ENCODE measurements around the gene PPP1R1A. TPM values are rescaled to one million over a fixed set of nuclear protein-coding genes. Genes with fewer than 3 reads are reported as not detected.

PPP1R1A gene
- total and polyA plus RNA-seq, 9 of the 15 experiments (the other 6 are each of a cell fraction or from before 2014, with no cell fraction given): not detected

DNA sequence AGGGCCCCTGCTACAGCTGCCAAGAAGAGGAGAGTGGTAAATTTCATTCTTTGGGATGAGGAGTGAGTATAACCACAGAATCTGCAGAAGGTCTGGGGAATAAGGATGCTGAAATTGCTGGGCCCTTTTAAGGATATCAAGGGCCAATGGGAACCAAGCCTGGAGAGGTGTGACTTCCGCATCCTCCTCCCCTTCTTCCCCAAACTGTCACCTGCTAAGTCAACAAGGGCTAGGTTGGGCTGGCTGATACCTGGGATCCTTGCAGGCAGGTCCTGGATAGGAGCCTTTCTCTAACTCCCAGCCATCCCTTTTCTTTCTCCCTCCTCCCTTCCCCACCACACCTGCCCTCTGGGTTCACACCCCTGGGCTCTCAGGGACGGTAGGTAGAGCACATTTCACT is 46.3 kb upstream of the PPP1R1A start, which contains the start of gene LACRT:
Gene LACRT (minus strand): TSS at position 101 of the 400 bp plus-strand sequence. CDS start 54 bp downstream, at position 47.
- BruUV-seq (replicated peaks): no TSS peak
- ChIA-PET CTCF (ENCODE audit: low intra/inter-chr PET ratio) (no interaction called here), POLR2A (no interaction called here)
- Histone ChIP-seq H3K9me1 (ENCODE audit: control insufficient read depth, insufficient read depth, low read length) (no peaks in the 10 kb centered on the region), H3K4me3 (no peak within 1 kb of the TSS), H3K27me3 (ENCODE audit: control insufficient read depth in 2 of 2, insufficient read depth in 2 of 2, low read length in 2 of 2) (peaks cover 0 to 16% of the 10 kb centered on the region in 2 experiments; a peak in 2 of 5 replicates), H3K9me3 (replicated peaks; ENCODE audit: control insufficient read depth, insufficient read depth, low read depth, low read length) (no peaks in the 10 kb centered on the region), H3K4me1 (replicated peaks in 1 of 2; ENCODE audit: control insufficient read depth in 2 of 2, insufficient read depth in 2 of 2, low read length in 2 of 2) (no peaks in the 10 kb centered on the region), H2AFZ (ENCODE audit: low read depth, low read length) (no peak within 1 kb of the TSS), H3K36me3 (ENCODE audit: control insufficient read depth, insufficient read depth, low read length) (no peaks in the 10 kb centered on the region), H3K9ac (ENCODE audit: insufficient read depth in 1 of 2, low read depth in 2 of 2, low read length in 2 of 2) (no peak within 1 kb of the TSS), H3K4me2 (ENCODE audit: insufficient read depth, low read length) (no peak within 1 kb of the TSS), H4K20me1 (replicated peaks; ENCODE audit: control insufficient read depth, insufficient read depth, low read length) (no peaks in the 10 kb centered on the region), H3K27ac (ENCODE audit: extremely low read depth, low read depth, low read length) (no peak within 1 kb of the TSS), H3K79me2 (ENCODE audit: control insufficient read depth, insufficient read depth, low read length) (no peaks in the 10 kb centered on the region)
- intact Hi-C loops (cut with micrococcal nuclease) (no loop called here), in situ Hi-C loops (cut with MboI) (no loop called here)
- FAIRE-seq: no peak
- no peak for DNase-seq (ENCODE audit: extremely low read depth in 1 of 4, low spot score in 3 of 4)
- ATAC-seq: no peak
- 0% methylated on average over 2 of the region's 2 CpGs for WGBS (ENCODE audit: insufficient coverage, low coverage, missing lambda C conversion rate)
- TF ChIP-seq NFIX (CRISPR knock-in tag; IDR thresholded peaks at IDR 0.05; ENCODE audit: low read depth) (no peak), FOXK1 (CRISPR knock-in tag; IDR thresholded peaks at IDR 0.05; ENCODE audit: borderline replicate concordance) (no peak), MCM7 (IDR thresholded peaks at IDR 0.05) (no peak), ZNF175 (CRISPR knock-in tag; IDR thresholded peaks at IDR 0.05; ENCODE audit: low read depth) (no peak), ZNF316 (IDR thresholded peaks at IDR 0.05) (no peak), FIP1L1 (IDR thresholded peaks at IDR 0.05; ENCODE audit: low read depth, low read length, poor library complexity, severe bottlenecking) (no peak), PHTF2 (CRISPR knock-in tag; IDR thresholded peaks at IDR 0.05) (no peak), SOX6 (IDR thresholded peaks at IDR 0.05) (no peak), HDAC1 (IDR thresholded peaks at IDR 0.05) (no peak), TBP (optimal IDR thresholded peaks at IDR 0.05; ENCODE audit: low read depth, low read length) (no peak), NKRF (IDR thresholded peaks at IDR 0.05; ENCODE audit: borderline replicate concordance) (no peak), ZMIZ1 (IDR thresholded peaks at IDR 0.05; ENCODE audit: low read depth in 2 of 2, low read length in 2 of 2) (no peak), ZNF507 (tag; conservative IDR thresholded peaks at IDR 0.05) (no peak)
- TF ChIP-seq, protein P1, sequence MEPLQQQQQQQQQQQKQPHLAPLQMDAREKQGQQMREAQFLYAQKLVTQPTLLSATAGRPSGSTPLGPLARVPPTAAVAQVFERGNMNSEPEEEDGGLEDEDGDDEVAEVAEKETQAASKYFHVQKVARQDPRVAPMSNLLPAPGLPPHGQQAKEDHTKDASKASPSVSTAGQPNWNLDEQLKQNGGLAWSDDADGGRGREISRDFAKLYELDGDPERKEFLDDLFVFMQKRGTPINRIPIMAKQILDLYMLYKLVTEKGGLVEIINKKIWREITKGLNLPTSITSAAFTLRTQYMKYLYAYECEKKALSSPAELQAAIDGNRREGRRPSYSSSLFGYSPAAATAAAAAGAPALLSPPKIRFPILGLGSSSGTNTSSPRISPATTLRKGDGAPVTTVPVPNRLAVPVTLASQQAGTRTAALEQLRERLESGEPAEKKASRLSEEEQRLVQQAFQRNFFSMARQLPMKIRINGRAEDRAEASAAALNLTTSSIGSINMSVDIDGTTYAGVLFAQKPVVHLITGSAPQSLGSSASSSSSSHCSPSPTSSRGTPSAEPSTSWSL (CRISPR knock-in tag; IDR thresholded peaks at IDR 0.05; ENCODE audit: borderline replicate concordance): no peak
